Peyer's patch (tissue), 4 donors: ENCODE measurements around the gene SUV39H1. TPM values are rescaled to one million over a fixed set of nuclear protein-coding genes. Genes with fewer than 3 reads are reported as not detected.

Experiments used
- DNase-seq, 3 donors: peaks; one replicate each; pipeline ENCODE4 v3.0.0-alpha.2; 2017 to 2019
- H3K27ac ChIP-seq, 4 donors: fragments of 200-600 bp; sonication (generic); one replicate each; pipeline ENCODE4 v1.5.1; 2016 to 2019
- H3K27me3 ChIP-seq, 2 donors: fragments of 200-600 bp; sonication (generic); one replicate each; pipeline ENCODE4 v1.5.1; 2019
- H3K36me3 ChIP-seq, 3 donors: fragments of 200-600 bp; sonication (generic); one replicate each; pipeline ENCODE4 v1.5.1; 2016 to 2019
- H3K4me1 ChIP-seq, 4 donors: fragments of 200-600 bp; sonication (generic); one replicate each; pipeline ENCODE4 v1.5.1; 2016 to 2019
- H3K4me3 ChIP-seq, 4 donors: fragments of 200-600 bp; sonication (generic); 1 replicate in 3 of 4; 2 replicates in 1 of 4; pipeline ENCODE4 v1.5.1; 2016 to 2019; ENCODE audit warnings: mild to moderate bottlenecking in 1 of 4
- H3K9me3 ChIP-seq, 4 donors: fragments of 200-600 bp; sonication (generic); one replicate each; pipeline ENCODE4 v1.5.1; 2016 to 2019; ENCODE audit warnings: mild to moderate bottlenecking in 1 of 4
- CTCF ChIP-seq, 6 experiments: fragments of 450-650 bp in 4 of 6; fragments of 200-600 bp in 2 of 6; sonication (generic) in 1 of 6; IDR thresholded peaks; one replicate each; pipeline ENCODE4 v1.5.1; 2017 to 2019; ENCODE audit warnings: antibody characterized with exemption in 6 of 6, mild to moderate bottlenecking in 3 of 6, moderate library complexity in 1 of 6
- POLR2A ChIP-seq, 2 donors: fragments of 450-650 bp; IDR thresholded peaks; one replicate each; pipeline ENCODE4 v1.5.1; 2017; ENCODE audit warnings: antibody characterized with exemption in 2 of 2, mild to moderate bottlenecking in 2 of 2, moderate library complexity in 2 of 2
- small RNA-seq, 2 donors: library from RNA; depleted of rRNA; stranded (forward); fragments of <200 nt; gene quantifications; one replicate each; pipeline ENCODE3, GENCODE V24; 2016
- total RNA-seq, 4 donors: library from RNA; depleted of rRNA; stranded (reverse); fragments of >200 nt; gene quantifications; one replicate each; pipeline ENCODE4 v1.1.0, GENCODE V29; 2016

Gene SUV39H1
- total RNA-seq, 4 donors from 2014 or later, result 2.5 to 7.4 (median 4.2) TPM

GRCh38 chrX:48749182-48749581, 52.6 kb downstream of the SUV39H1 start:
- no peaks in the 10 kb centered on the region for H3K36me3 ChIP-seq

GRCh38 chrX:48751343-48751742, 54.8 kb downstream of the SUV39H1 start:
- TF ChIP-seq CTCF (IDR thresholded peaks at IDR 0.05), result no peak
- TF ChIP-seq POLR2A (IDR thresholded peaks at IDR 0.05), result no peak
- DNase-seq, result no peak
- H3K9me3 ChIP-seq, result no peaks in the 10 kb centered on the region
- no peak overlapping the region for H3K4me3 ChIP-seq
- no peaks in the 10 kb centered on the region for H3K36me3 ChIP-seq
- H3K4me1 ChIP-seq, result no peaks in the 10 kb centered on the region
- H3K27me3 ChIP-seq, result no peaks in the 10 kb centered on the region
- no peak overlapping the region for H3K27ac ChIP-seq

More at GRCh38 chrX:48749182-48749581, 52.6 kb downstream of the SUV39H1 start:
- H3K4me3 ChIP-seq, result no peak overlapping the region
- H3K27me3 ChIP-seq, result no peaks in the 10 kb centered on the region
- TF ChIP-seq POLR2A (IDR thresholded peaks at IDR 0.05) (no peak), CTCF (IDR thresholded peaks at IDR 0.05) (no peak)
- no peaks in the 10 kb centered on the region for H3K9me3 ChIP-seq
- H3K27ac ChIP-seq, result no peak overlapping the region
- H3K4me1 ChIP-seq, result no peaks in the 10 kb centered on the region
- no peak for DNase-seq

GRCh38 chrX:48752498-48752897, 56.0 kb downstream of the SUV39H1 start:
- TF ChIP-seq CTCF (IDR thresholded peaks at IDR 0.05) (no peak), POLR2A (IDR thresholded peaks at IDR 0.05) (no peak)
- Histone ChIP-seq H3K36me3 (no peaks in the 10 kb centered on the region), H3K4me3 (no peak overlapping the region), H3K4me1 (no peaks in the 10 kb centered on the region), H3K27me3 (no peaks in the 10 kb centered on the region), H3K9me3 (no peaks in the 10 kb centered on the region), H3K27ac (no peak overlapping the region)
- DNase-seq, result no peak

GRCh38 chrX:48753708-48754228, 57.2 kb downstream of the SUV39H1 start:
- Histone ChIP-seq H3K4me1 (no peaks in the 10 kb centered on the region), H3K27ac (no peak overlapping the region), H3K27me3 (no peaks in the 10 kb centered on the region), H3K4me3 (no peak overlapping the region), H3K36me3 (no peaks in the 10 kb centered on the region), H3K9me3 (no peaks in the 10 kb centered on the region)
- no peak for TF ChIP-seq CTCF (IDR thresholded peaks at IDR 0.05)
- no peak for TF ChIP-seq POLR2A (IDR thresholded peaks at IDR 0.05)
- no peak for DNase-seq

- H3K4me1 ChIP-seq, result no peaks in the 10 kb centered on the region
- no peak overlapping the region for H3K4me3 ChIP-seq
- H3K27me3 ChIP-seq, result no peaks in the 10 kb centered on the region
- H3K36me3 ChIP-seq, result no peaks in the 10 kb centered on the region
- TF ChIP-seq POLR2A (IDR thresholded peaks at IDR 0.05) (no peak), CTCF (IDR thresholded peaks at IDR 0.05) (no peak)
- DNase-seq, result no peak
- no peak overlapping the region for H3K27ac ChIP-seq
- H3K9me3 ChIP-seq, result no peaks in the 10 kb centered on the region
Observed at GRCh38 chrX:48754238-48754637, 57.7 kb downstream of the SUV39H1 start.

Small RNA genes within 50 kb of the gene (small RNA-seq; reads per million reads assigned to genes)
- 0 reads per million in 2 donors for gene RNU6-1056P

Other genes starting within 250 kb of the SUV39H1 start
- 10 to 100 TPM in 3 of 4 donors, 1 to 10 TPM in 1; 9.1 to 26.4 (median 10.9) TPM for gene SLC38A5, start 226.5 kb upstream of the SUV39H1 start, total RNA-seq
- 10 to 100 TPM; 12.5 to 67.7 (median 26.4) TPM for gene FTSJ1, start 220.5 kb upstream of the SUV39H1 start, total RNA-seq
- gene PORCN, start 187.7 kb upstream of the SUV39H1 start, total RNA-seq, result 10 to 100 TPM in 1 of 4 donors, 1 to 10 TPM in 3; 3.7 to 11.4 (median 5.2) TPM
- gene EBP, start 174.9 kb upstream of the SUV39H1 start, total RNA-seq, result 100 to 1,000 TPM in 3 of 4 donors, 10 to 100 TPM in 1; 47.0 to 189 (median 134) TPM
- 10 to 100 TPM in 2 of 4 donors, 1 to 10 TPM in 2; 9.3 to 14.9 (median 11.3) TPM for gene TBC1D25, start 157.0 kb upstream of the SUV39H1 start, total RNA-seq
- 100 to 1,000 TPM; 118 to 178 (median 151) TPM for gene RBM3, start 122.2 kb upstream of the SUV39H1 start, total RNA-seq
- 100 to 1,000 TPM in 2 of 4 donors, 10 to 100 TPM in 2; 95.1 to 218 (median 107) TPM for gene WDR13, start 99.2 kb upstream of the SUV39H1 start, total RNA-seq
- gene WAS, start 12.9 kb upstream of the SUV39H1 start, total RNA-seq, result 10 to 100 TPM in 1 of 4 donors, 1 to 10 TPM in 3; 3.5 to 45.4 (median 7.6) TPM
- gene GLOD5, start 65.0 kb downstream of the SUV39H1 start, total RNA-seq, result 10 to 100 TPM in 2 of 4 donors, not detected in 2; 15.2 to 15.3 TPM
- gene GATA1, start 89.9 kb downstream of the SUV39H1 start, total RNA-seq, result not detected
- gene HDAC6, start 105.3 kb downstream of the SUV39H1 start, total RNA-seq, result 100 to 1,000 TPM; 102 to 156 (median 134) TPM
- not detected for gene ERAS, start 129.8 kb downstream of the SUV39H1 start, total RNA-seq
- 10 to 100 TPM in 3 of 4 donors, not detected in 1; 19.0 to 49.2 (median 33.5) TPM for gene PCSK1N, start 138.9 kb downstream of the SUV39H1 start, total RNA-seq
- gene TIMM17B, start 201.0 kb downstream of the SUV39H1 start, total RNA-seq, result 10 to 100 TPM; 33.8 to 67.9 (median 54.5) TPM
- 10 to 100 TPM; 63.3 to 86.6 (median 70.1) TPM for gene PQBP1, start 201.2 kb downstream of the SUV39H1 start, total RNA-seq
- 10 to 100 TPM; 14.0 to 43.3 (median 21.5) TPM for gene SLC35A2, start 214.9 kb downstream of the SUV39H1 start, total RNA-seq
- 10 to 100 TPM; 17.3 to 24.8 (median 19.1) TPM for gene PIM2, start 222.3 kb downstream of the SUV39H1 start, total RNA-seq